ENCODE data around the gene TMEM131L.

GRCh38 chr4:153603258-153603657 lies 137.1 kb downstream of the TMEM131L start:
- no peak for TF ChIP-seq CTCF (IDR thresholded peaks at IDR 0.05; ENCODE audit: low read depth, low read length)
- TF ChIP-seq EZH2phosphoT487 (IDR thresholded peaks at IDR 0.05; ENCODE audit: low read depth) = no peak
